Effector memory CD8-positive, alpha-beta T cell (primary cell): ENCODE measurements around the gene LYSMD3.

Experiments
- ATAC-seq: fragments of 150-1000 bp; cut with Tn5 transposase; replicated peaks from 2 replicates; pipeline ENCODE4 v1.10.0; 2021; ENCODE audit warnings: mild to moderate bottlenecking, moderate library complexity
- DNase-seq, 3 experiments: peaks; one replicate each; pipeline ENCODE4 v3.0.0; 2021
- H3K27ac Mint-ChIP-seq, 2 donors: one replicate each; pipeline ENCODE4 v1.8.0; 2022; ENCODE audit warnings: mild to moderate bottlenecking in 2 of 2, mixed read lengths in 2 of 2, moderate library complexity in 2 of 2
- H3K27me3 Mint-ChIP-seq, 2 donors: one replicate each; pipeline ENCODE4 v1.8.0; 2022; ENCODE audit warnings: mixed read lengths in 2 of 2
- H3K36me3 Mint-ChIP-seq: one replicate; pipeline ENCODE4 v1.8.0; 2022; ENCODE audit warnings: mild to moderate bottlenecking, moderate library complexity, mixed read lengths; ENCODE audit not compliant: insufficient read depth
- H3K4me1 Mint-ChIP-seq, 2 donors: one replicate each; pipeline ENCODE4 v1.8.0; 2022; ENCODE audit warnings: low read depth in 2 of 2, mixed read lengths in 2 of 2
- H3K4me3 Mint-ChIP-seq, 2 donors: one replicate each; pipeline ENCODE4 v1.8.0; 2022; ENCODE audit warnings: mild to moderate bottlenecking in 2 of 2, mixed read lengths in 2 of 2, moderate library complexity in 2 of 2
- H3K9me3 Mint-ChIP-seq, 2 donors: one replicate each; pipeline ENCODE4 v1.8.0; 2022; ENCODE audit warnings: mixed read lengths in 2 of 2

Gene LYSMD3

GRCh38 chr5:90494043-90494442 is 35.3 kb downstream of the LYSMD3 start:
- no peaks in the 10 kb centered on the region for H3K9me3 Mint-ChIP-seq
- H3K4me3 Mint-ChIP-seq, result no peak overlapping the region
- H3K27ac Mint-ChIP-seq, result no peak overlapping the region
- H3K36me3 Mint-ChIP-seq, result no peaks in the 10 kb centered on the region
- DNase-seq, result no peak
- no peaks in the 10 kb centered on the region for H3K27me3 Mint-ChIP-seq
- ATAC-seq, result no peak
- no peaks in the 10 kb centered on the region for H3K4me1 Mint-ChIP-seq

GRCh38 chr5:90488791-90489190 is 40.6 kb downstream of the LYSMD3 start:
- no peak overlapping the region for H3K27ac Mint-ChIP-seq
- H3K4me3 Mint-ChIP-seq, result no peak overlapping the region
- H3K9me3 Mint-ChIP-seq, result no peaks in the 10 kb centered on the region
- H3K27me3 Mint-ChIP-seq, result no peaks in the 10 kb centered on the region
- no peak for ATAC-seq
- no peaks in the 10 kb centered on the region for H3K36me3 Mint-ChIP-seq
- H3K4me1 Mint-ChIP-seq, result no peaks in the 10 kb centered on the region
- no peak for DNase-seq

DNA sequence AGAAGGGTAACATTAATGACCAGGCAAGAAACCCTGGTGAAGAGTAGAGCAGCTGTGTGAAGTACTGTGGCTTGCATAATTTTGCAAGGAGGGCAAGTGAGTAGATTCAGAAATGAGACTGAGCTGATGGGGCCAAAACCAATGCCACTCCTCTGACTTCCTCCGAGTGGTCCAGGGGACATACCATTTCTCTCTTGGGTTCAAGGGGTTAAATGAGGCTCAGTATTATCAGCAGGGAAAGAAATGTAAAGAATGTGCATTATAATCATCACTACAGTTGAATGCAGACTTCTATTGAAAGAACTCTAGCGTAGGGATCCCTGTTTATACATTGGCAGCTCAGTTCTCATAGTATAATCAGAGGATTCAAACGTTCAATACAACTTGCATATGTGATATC is 44.8 kb downstream of the LYSMD3 start:
- Mint-ChIP-seq H3K4me1 (no peaks in the 10 kb centered on the region), H3K4me3 (no peak overlapping the region), H3K9me3 (no peaks in the 10 kb centered on the region), H3K27ac (no peak overlapping the region), H3K36me3 (no peaks in the 10 kb centered on the region), H3K27me3 (no peaks in the 10 kb centered on the region)
- no peak for DNase-seq
- no peak for ATAC-seq

DNA sequence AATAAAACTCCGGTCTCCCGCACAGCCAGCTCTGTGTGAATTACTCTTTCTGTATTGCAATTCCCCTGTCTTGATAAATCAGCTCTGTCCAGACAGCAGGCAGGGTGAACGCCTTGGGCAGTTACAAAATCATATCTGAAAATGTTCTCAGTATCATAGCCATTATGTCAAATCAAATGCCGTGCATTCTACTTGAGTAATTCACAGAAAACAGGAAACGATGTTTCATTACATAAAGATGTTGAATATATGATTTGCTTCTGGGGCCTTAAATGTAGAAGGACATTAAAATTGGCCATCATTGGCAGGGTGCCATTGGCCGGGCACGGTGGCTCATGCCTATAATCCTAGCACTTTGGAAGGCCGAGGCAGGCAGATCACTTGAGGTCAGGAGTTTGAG is 46.2 kb downstream of the LYSMD3 start:
- Mint-ChIP-seq H3K27me3 (no peaks in the 10 kb centered on the region), H3K9me3 (no peaks in the 10 kb centered on the region), H3K36me3 (no peaks in the 10 kb centered on the region), H3K27ac (no peak overlapping the region), H3K4me1 (no peaks in the 10 kb centered on the region), H3K4me3 (no peak overlapping the region)
- ATAC-seq (no peak), DNase-seq (no peak)

DNA sequence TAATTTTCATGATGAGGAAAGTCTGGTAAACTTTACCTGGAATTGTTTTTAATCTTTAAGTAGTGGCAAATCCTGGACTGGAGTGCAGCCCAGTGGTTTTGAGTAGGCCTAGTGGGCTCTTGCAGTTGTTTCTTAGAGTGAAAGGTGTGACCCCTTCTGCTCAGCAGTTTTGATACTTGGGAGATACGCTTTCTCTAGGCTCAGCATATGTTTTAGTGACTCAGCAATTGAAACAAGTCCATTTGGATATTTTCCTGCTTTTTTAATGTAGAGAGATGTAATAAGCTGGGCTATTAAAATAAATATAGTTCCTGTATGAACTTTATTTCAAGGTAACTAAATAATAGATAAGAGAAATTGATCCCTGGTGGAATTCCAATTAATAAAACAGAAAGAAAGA is 48.7 kb downstream of the LYSMD3 start:
- no peak overlapping the region for H3K4me3 Mint-ChIP-seq
- H3K36me3 Mint-ChIP-seq, result peaks cover 2% of the 10 kb centered on the region
- DNase-seq, result no peak
- H3K27me3 Mint-ChIP-seq, result no peaks in the 10 kb centered on the region
- H3K9me3 Mint-ChIP-seq, result no peaks in the 10 kb centered on the region
- no peaks in the 10 kb centered on the region for H3K4me1 Mint-ChIP-seq
- no peak for ATAC-seq
- H3K27ac Mint-ChIP-seq, result no peak overlapping the region

DNA sequence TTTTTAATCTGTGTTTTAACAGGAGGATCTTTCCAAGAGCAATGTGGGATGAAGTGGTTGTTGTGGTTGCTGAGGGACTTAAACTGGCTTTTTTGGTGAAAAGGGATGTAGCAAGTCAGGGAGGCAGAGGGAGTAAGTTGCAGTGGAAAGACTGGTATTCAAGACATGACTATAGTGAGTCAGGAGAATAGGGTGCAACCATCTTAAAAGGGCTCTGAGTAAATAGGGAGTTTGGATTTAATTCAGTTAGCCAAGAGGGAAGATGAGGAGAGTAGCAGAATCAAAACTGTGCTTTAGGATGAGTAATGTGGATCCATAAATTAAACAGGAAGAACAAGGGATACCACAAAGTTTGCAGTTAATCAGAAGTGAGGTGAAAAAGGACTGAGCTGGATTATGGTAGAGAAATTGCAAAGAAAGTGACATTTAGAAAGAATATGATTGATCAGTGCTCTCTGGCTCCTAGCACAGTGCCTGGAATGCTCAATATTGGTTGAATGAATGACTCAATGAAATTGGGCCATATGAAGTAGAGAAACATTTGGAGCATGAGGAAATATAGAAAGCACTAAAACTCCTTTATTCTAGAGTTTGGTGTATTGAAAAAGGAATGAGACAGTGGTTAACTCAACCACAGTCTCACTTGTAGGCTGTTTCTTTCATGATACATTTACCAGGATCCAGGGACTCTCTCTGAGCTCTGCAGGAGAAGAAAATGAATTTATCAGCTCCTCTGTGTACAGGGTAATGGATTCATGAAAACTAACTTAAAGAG is 49.6 kb downstream of the LYSMD3 start:
- H3K36me3 Mint-ChIP-seq, result peaks cover 5% of the 10 kb centered on the region
- no peaks in the 10 kb centered on the region for H3K27me3 Mint-ChIP-seq
- no peak overlapping the region for H3K27ac Mint-ChIP-seq
- no peak for DNase-seq
- H3K4me3 Mint-ChIP-seq, result no peak overlapping the region
- no peak for ATAC-seq
- peaks cover 4 to 8% of the 10 kb centered on the region in 2 donors for H3K4me1 Mint-ChIP-seq
- no peaks in the 10 kb centered on the region for H3K9me3 Mint-ChIP-seq

DNA sequence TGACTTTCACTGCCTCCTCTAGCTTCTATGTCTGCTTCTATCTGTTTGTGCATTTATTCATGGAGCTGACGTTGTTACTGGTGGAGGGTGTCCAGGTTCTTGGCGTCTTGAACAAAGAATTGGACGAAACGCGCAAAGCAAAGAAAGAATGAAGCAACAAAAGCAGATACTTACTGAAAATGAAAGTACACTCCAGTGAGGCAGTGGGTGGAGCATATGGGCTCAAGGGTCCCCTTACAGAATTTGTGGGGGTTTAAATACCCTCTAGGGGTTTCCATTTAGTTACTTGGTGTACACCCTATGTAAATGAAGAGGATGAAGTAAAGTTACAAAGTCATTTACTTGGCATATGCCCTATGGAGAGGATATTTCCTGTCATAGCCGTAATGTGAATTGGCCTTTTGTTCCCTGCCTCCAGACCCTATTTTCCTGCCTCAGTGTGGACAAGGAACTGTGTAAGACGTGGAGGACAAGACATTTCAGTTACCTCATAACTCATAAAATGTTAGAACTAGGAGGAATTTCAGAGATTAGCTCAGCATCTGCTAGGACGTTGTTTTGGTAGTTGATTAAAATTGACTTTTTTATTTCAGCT is 51.7 kb downstream of the LYSMD3 start:
- Mint-ChIP-seq H3K27ac (no peak overlapping the region), H3K4me3 (no peak overlapping the region), H3K4me1 (peaks cover 18 to 22% of the 10 kb centered on the region in 2 donors), H3K9me3 (no peaks in the 10 kb centered on the region), H3K27me3 (no peaks in the 10 kb centered on the region), H3K36me3 (peaks cover 14% of the 10 kb centered on the region)
- no peak for DNase-seq
- no peak for ATAC-seq

GRCh38 chr5:90477073-90477472 is 52.3 kb downstream of the LYSMD3 start:
- Mint-ChIP-seq H3K9me3 (no peaks in the 10 kb centered on the region), H3K36me3 (peaks cover 14% of the 10 kb centered on the region), H3K4me1 (peaks cover 18 to 22% of the 10 kb centered on the region in 2 donors), H3K4me3 (no peak overlapping the region), H3K27me3 (no peaks in the 10 kb centered on the region), H3K27ac (no peak overlapping the region)
- DNase-seq (no peak), ATAC-seq (no peak)

DNA sequence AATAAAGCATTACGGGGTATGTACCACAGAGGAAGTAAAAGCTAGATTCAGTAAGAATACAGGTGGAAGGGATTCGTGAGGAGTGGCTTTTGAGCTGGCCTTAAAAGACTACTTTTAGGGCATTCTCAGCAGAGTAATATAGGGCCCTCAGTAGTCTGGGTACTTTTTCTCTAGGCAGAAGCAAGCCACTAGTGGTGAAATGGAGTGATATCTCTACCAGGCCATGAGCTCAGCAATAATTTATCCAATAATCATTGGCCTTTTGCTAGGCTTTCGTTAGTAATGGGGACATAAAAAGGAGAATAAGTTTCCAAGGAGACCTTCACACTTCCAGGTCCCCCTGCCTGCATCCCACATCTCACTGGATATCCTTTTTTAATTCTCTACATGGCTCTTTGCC is 53.0 kb downstream of the LYSMD3 start:
- H3K9me3 Mint-ChIP-seq, result no peaks in the 10 kb centered on the region
- H3K4me3 Mint-ChIP-seq, result no peak overlapping the region
- no peak overlapping the region for H3K27ac Mint-ChIP-seq
- H3K36me3 Mint-ChIP-seq, result peaks cover 14% of the 10 kb centered on the region
- no peak for DNase-seq
- peaks cover 18 to 22% of the 10 kb centered on the region in 2 donors for H3K4me1 Mint-ChIP-seq
- H3K27me3 Mint-ChIP-seq, result no peaks in the 10 kb centered on the region
- ATAC-seq, result no peak

DNA sequence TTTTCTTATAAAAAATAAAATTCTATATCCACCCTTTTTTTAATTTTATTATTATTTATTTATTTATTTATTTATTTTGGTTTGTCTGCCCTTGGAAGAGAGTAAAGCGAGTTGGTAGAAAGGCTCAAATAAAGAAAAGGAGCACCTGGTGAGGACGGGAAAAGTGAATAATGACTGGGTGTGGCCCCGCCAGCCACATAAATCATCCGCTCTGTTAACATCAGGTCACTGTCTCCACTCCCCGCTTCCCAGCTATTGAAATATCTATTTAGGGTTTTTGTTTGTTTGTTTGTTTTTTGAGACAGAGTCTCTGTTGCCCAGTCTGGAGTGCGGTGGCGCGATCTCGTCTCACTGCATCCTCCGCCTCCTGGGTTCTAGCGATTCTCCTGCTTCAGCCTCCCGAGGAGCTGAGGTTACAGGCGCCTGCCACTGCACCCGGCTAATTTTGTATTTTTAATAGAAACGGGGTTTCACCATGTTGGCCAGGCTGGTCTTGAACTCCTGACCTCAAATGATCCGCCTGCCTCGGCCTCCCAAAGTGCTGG is 53.9 kb downstream of the LYSMD3 start:
- no peaks in the 10 kb centered on the region for H3K27me3 Mint-ChIP-seq
- no peak overlapping the region for H3K27ac Mint-ChIP-seq
- no peaks in the 10 kb centered on the region for H3K9me3 Mint-ChIP-seq
- H3K36me3 Mint-ChIP-seq, result peaks cover 14% of the 10 kb centered on the region
- no peak for DNase-seq
- ATAC-seq, result no peak
- H3K4me3 Mint-ChIP-seq, result peak overlapping the region; percentile 96 to 99
- H3K4me1 Mint-ChIP-seq, result peaks cover 22 to 30% of the 10 kb centered on the region in 2 donors

- ATAC-seq, result peak; percentile 85
- Mint-ChIP-seq H3K27me3 (no peaks in the 10 kb centered on the region), H3K9me3 (no peaks in the 10 kb centered on the region), H3K4me3 (peak within 1 kb of the TSS; percentile 96 to 99), H3K4me1 (peaks cover 22 to 38% of the 10 kb centered on the region in 2 donors), H3K27ac (peak within 1 kb of the TSS; percentile 88 to 93), H3K36me3 (peaks cover 14% of the 10 kb centered on the region)
- DNase-seq, result peak; percentile 87 to 89 (median 87)
Observed at GRCh38 chr5:90474235-90475107, 54.9 kb downstream of the LYSMD3 start, which contains the start of the genes MBLAC2 and POLR3G. TSS of gene MBLAC2 (minus strand) at chr5:90474771. CDS start at chr5:90474292, 479 bp downstream. TSS of gene POLR3G (plus strand) at chr5:90474864. CDS start at chr5:90485568, 10,704 bp downstream.

DNA sequence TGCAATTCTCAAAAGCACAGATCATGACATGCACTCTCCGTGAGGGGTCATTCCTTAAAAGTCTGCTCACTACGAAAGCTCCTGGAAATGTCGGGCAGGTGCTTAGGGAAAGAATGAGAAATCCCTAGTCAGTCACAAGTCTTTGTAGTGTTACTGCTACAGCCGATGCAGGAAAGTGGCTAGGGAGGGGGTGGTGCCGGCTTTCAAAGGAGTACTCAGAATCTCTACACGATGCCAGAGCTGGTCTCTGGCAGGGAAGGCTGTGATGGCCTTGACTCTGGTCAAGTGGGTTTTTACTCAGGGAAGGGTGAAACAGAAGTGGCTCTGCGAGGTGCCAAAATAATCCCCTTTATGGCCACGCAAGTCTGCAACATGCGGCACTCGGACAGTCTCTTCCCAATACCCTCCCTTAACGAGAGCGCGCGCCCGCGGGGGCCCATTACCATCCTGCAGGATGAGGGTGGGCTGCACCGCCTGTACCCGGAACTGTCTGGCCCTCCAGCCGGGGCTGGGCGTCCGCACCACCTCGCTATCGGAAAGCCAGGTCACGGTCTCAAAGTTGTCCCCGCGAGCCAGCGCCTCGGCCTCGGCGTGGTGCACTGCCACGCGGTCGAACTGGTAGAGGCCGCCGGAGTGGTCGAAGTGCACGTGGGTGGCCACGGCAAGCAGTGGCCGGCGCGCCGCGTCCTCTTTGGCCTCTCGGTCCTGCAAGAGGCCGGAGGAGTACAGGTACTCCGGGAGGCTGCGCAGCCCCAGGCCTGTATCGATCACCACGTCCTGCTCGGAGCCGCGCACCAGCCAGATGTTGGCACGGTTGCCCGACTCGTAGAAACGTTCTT is 55.8 kb downstream of the LYSMD3 start:
- ATAC-seq, result peak; percentile 1
- Mint-ChIP-seq H3K36me3 (peaks cover 14% of the 10 kb centered on the region), H3K27me3 (no peaks in the 10 kb centered on the region), H3K4me3 (peak overlapping the region; percentile 96 to 99), H3K9me3 (no peaks in the 10 kb centered on the region), H3K27ac (peak overlapping the region; percentile 88 to 93), H3K4me1 (peaks cover 22 to 42% of the 10 kb centered on the region in 2 donors)
- peak in 2 of 3 experiments; percentile 0 to 2 for DNase-seq
